Activated CD4-positive, CD25-positive, alpha-beta regulatory T cell treated with anti-CD3 and anti-CD28 coated beads, Interleukin-2, amount 50 U/mL, for 24 hours (primary cell): ENCODE results near the gene MSH2.
A peak's percentile ranks its signal among the peaks of the same experiment; 100 is the strongest.
"Not testable (repeated sequence)": the region's sequence is repeated elsewhere in the genome, so short reads cannot be mapped to it uniquely, and the experiment has no call there.

ENCODE experiments used
- ATAC-seq, 2 donors: fragments of 150-1000 bp; cut with Tn5 transposase; one replicate each; pipeline ENCODE4 v1.10.0; 2021; ENCODE audit warnings: mild to moderate bottlenecking in 1 of 2, moderate library complexity in 1 of 2

Gene MSH2

DNA sequence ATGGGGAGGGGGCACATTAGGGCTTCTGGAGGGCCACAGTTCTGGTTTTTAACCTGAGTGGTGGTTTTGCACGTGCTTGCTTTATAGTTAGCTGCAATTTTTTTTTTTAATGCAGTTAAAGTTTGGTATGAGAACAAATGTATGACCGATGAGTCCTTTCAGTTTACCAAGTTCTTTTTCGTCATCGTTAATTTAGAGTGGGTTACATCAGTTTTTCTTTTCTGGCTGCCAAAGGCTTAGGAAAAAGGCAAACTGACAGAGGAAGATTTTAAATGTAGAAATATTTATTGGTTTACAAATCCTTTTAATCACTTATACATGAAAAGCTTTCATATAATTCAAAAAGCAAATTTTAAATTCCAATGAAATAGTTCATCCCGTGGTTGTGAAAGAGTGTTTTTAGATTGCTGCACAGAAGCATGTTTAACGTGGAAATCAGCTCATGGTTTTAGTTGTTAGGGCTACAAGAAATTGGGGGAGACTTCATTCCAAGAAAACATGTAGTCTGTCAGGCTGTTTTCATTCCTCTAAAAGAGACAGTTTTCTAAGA lies 82.9 kb downstream of the MSH2 start:
- ATAC-seq: no peak

DNA sequence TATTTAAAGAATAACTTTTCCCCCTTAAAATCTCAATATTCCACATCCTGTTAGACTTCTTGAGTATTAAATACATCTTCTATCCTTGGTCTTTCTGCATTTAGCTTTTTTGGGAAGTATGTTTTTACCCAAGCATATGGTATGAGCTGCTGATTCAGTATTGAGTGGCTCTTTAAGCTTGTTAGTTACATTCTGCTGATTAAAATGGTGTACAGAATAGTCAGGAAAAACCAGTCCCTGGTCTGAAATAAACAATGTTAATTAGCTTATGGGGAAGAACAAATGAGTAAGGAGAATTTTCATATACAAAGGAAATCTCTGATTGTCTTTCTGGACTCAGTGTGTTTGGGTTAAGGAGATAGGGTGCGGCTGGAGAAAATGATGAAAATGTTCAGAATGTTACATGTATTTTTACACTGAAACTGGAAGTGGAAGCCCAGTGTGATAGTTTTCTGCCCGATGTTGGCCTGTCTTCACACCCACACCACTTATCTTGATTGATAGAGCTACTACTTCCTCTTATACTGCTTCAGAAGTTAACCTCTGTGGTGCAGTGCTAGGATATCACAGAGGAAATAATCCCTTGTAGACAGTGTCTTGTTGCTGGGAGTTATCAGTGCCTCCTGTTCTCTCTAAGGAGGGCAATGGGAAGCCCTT lies 84.0 kb downstream of the MSH2 start:
- ATAC-seq: peak in 1 of 2 donors; percentile 53

DNA sequence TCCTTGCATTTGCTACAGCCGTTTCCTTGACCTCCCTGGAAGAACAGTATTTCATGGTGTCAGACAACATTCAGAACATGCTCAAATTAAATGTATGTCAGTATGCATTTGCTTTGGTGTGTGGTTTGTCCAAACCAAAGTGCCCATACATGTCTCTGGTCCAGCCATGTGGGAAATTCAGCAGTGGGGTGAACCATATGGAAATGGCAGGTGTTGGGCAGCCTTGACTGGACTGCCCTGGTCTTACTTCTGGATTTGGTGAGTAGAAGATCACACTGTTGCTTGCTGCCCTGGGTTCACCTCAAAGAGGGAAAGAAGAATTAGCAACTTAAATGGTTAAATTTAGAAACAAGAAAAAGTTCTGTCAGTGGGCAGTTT lies 84.5 kb downstream of the MSH2 start:
- no peak for ATAC-seq

DNA sequence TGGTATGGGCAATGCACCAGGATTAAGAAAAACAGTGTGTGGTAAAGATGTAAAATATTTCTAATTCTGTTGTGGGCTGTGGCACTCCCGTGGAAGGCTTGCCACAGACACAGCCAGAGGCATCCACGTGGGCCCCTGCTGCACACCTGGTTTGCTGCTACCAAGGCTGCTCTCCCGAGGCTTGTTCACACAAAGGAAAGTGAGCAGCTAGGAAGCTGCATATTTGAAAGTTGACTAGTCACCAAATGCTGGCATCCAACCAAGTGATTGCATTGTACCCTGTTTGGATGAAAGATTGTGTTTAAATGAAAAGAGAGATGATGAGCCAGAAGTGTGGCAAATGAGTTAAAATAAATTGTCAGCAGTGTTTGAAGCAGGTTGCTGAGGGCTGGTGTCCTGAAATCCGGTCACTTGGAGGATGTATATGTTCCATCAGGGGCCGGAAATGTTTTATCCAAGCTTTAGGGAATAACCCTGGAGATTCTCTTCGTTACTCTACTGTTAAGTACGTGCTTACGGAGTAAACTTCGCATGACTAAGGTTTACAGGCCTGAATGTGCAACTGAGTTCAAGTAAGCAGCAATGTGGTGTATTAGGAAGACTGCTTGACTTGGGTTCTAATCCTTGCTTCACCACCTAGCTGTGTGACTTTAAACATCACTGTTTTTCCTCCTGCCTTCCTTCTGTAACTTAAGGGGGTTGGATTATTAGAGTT lies 86.1 kb downstream of the MSH2 start:
- no peak for ATAC-seq

DNA sequence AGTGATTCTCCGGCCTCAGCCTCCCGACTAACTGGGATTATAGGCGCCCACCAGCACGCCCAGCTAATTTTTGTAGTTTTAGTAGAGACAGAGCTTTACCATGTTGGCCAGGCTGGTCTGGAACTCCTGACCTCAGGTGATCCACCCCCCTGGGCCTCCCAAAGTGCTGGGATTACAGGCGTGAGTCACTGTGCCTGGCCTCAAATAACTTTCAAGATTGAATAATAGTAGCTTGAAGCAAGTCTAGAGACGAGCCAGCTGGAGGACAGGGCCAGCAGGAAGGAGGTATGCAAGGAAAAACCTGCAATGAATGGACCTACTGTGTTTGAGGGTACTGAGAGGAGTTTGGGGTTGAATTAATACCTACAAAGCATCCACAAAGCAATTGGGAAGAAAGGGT lies 87.5 kb downstream of the MSH2 start:
- ATAC-seq: no peak

DNA sequence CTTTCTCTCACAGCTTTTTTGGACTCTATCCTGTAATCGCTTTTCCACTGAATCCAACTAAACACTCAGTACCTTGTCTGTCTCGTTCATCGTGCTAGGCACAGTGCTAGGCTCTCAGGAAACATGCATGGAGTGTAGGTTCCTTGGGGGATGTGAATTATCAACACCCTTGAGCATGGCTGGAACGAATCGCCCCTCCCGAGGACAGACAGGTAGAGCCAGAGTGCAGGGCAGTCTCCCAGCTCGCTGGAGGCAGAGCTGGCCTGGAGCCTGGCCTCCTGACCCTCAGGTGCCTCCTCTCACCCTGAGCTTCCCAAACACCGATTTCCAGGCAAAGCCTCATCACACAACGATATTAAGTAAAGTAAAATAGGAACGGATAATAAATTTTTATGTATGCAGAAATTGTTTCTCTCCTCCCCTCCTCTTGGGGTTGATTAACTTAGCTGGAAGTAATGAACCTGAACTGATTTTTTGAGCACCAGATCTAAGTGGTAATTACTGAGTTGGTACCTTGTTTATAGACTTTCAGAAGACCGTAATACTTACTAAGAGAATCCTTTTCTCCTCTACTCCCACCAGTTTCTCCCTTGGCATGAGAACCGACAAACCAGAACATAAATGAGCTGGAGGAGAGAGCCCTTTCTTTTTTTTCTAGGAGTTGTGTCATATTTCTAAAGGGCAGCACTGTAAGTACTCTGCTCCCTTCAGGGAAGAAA lies 90.5 kb downstream of the MSH2 start:
- ATAC-seq: no peak

DNA sequence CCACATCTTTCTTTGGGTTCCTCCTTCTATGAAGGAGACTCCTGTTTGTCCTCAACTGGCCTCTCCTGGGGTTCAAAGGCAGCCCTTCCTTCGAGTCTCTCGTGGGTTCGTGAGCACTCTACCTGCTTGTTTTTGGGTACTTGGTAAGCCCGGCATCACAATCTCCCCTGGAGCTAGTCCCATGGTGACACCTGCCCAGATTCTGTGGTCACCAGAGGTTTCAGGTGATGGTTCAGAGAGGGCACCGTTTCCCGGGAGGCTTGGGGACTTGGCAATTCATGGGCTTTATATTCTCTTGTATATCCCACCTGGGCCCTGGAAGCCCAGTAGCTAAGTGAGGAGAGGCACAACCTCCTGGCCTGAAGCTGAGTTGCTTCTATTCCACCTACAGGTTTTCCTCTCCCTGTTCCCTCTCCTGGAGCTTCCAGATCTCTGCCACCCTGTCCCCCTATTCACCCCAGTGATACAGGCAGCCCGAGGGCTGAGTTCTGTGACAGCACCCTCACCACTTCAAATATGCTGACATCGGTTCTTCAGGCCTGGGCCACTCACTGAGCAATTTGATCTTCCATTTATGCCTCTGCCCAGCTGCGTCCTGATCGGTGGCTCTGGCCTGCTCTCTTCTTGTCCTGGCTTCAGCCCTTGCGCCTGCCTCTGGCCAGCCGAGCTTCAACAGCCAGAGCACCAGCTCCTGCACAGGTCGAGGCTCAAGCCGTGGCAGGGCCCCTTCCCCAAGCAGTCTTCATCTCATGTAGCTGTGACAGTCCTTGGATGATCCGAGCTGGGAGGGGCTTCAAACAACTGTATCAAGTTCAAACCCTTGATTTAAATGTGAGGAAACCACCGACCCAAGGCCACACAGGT lies 91.5 kb downstream of the MSH2 start:
- ATAC-seq: no peak

DNA sequence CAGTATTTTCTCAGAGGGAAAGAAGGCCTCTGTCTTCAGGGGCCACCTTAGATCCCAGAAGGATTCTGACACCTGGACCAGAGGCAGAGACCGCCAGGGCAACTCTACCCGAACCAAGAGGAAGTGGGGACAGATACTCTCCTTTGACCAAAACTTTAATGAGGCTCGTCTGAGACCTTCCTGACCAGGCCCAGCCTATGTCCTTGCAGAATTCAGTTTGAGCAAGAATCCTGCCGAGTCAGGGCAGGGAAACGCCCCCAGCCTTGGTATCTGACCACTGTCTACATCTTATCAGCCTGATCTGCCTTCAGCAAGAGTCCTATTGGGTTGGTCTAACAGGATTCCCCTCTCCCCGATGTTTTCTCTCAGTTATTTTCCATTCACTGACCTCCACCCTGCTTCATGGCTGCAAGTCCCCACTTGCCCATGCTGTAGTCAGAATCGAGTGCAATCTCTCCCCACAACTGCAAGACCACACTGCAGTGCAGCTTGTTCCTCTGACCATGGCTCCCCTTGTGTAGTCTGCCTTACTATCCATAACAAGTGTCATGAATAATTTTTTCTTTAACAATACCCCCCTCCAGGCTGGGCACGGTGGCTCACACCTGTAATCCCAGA lies 95.0 kb downstream of the MSH2 start:
- ATAC-seq: no peak

DNA sequence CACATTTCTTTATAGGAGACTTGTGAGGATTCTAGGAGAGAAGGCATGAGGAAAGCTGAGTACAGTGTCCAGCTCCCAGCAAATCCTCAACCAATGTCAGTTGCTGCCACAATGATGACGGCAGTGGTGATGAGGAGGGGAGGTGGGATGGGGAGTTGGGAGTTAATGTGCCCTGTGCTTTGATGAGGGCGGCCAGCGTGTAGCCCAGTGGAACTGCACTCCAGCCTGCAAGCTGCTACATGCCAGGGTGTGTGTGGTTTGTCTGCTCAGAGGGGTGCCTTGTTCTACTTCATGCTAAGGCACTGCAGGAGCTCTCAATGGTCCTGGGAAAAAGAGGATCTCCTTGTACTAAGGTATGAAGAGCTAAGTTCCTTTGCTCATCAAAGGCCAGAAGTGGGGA lies 96.1 kb downstream of the MSH2 start:
- no peak for ATAC-seq

DNA sequence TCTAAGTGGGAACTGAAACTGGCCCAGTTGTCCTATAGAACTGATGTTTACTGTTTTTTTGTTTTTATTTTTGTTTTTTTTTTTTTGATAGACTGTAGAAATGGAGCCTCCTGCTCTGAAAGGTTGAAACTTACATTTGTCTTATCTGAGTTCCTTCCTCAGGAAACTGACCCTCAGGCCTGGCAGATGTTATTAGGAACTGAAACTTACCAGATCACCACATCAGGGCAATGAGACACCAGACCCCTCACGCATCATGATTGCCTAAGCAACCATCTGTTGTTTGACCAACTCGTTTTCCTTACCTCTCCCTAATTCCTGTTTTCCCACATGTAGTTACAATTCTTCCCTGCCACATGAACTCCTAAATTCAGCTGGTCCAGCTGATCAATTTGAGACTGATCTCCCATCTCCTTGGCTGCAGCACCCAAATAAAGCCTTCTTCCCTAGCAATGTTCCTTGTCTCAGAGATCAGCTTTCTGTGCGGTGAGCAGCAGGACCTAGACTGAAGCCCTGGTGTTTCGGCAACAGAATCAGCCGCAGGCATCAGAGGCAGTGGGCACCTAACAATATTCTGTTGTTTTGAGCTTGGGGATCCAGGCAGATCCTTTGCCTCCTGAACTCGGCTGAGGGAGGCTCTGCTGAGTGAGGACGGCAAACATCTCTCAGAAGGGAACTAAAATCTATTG lies 96.8 kb downstream of the MSH2 start:
- no peak for ATAC-seq

DNA sequence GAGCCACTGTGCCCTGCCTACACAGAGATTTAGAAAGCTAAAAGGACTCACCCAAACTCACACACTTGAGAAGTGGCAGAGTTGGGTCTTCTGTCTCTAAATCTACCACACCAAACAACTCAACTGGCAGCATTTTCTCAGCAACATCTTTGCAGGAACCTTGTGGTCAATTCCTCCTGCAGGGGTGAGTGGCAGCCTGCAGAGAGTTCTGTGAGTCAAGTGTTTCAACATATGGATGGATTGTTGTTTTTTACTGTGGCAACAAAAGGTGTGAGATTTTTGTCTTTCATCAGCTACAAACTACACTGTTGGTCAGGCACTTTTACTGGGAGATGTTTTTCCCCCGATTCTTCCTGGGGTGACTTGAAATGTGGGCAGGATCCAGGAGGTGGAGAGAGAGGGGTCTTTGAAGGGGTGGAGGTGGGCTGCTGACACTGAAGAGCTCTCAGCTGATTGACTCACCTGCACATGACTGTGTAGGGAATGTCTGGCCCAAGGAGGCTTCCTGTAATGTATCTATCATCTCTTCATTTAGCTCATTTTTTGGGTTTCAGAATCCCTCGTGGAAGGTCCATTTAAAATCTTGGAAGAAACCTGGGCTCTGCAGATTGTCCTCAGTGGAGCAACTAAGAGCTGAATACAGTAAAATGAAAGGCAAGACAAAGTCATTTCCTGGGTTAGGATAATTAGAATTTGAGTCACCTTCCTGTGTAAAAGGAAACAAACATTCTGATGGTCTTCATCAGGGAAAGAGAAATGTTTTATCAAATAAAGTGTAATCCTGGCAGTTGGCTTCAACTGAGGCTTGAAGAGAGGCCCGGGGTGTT lies 98.6 kb downstream of the MSH2 start:
- ATAC-seq: no peak

DNA sequence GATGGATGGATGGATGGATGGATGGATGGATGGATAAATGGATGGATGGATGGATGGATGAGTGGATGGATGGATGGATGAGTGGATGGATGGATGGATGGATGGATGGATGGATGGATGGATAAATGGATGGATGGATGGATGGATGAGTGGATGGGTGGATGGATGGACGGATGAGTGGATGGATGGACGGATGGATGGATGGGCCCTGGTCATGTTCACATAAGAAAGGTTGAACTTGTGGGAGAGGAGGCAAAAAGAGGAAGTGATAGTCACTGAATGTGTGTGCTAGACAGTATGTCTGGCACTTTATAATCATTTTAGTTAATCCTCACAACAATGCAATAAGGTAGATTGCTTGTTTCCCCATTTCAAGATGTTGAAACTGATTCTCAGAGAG lies 99.5 kb downstream of the MSH2 start:
- ATAC-seq: not testable (repeated sequence)

DNA sequence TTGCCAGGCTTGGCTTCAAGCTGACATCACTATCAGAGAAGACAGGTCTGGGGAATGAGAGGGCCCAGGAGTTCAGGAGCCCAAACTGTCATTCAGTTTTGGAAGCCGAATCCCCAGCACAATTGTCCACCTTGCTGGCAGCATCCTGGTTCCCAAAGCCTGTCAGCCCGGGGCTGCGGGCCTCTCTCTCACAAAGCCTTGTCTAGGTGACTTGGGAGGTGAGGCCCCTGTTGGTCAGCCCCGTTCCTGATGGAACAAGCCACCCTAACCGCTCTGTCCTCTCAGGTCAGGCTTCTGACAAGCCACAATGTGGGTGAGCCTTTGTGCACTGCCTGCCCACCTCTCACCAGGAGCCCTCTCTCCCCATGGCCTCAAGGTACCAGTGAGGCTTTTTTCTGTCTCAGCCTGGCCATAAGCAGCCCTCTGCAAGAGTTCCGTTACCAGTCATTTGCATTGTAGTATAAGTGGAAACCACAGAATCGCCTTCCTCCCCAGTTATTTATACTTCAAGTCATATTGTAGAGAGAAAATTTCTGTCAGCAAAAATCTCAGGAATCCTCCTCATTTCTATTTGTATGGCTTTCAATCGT lies 100.6 kb downstream of the MSH2 start:
- ATAC-seq: no peak

DNA sequence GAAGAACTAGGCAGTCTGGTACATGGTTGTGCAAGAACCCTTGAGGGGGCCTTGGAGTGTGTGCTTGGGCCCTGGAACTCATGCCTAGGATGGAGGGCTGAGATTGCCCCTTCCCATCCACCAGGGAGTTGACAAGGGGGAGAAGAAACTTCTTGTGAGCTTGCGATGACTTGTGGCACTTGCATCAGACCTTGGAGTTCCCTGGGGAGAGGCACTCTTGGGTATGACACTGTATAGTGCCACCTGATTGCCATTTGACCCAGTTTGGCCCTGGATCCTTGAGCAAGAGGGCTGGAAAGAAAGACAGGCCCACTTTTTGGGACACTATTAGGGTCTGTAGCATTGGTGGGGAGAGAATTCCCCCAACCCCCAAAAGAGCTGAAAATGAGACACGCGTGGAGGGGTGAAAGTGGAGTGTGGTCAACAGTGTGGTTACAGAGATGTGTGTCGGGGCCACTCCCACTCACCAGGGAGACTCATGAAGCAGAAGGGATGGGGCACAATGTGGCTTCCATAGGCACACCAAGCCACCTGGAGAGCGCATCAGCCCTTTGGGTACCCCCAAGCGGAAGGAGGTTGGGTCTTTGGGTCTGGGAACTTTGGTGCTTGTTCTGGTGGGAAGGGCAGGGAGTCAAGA lies 101.3 kb downstream of the MSH2 start:
- ATAC-seq: no peak

DNA sequence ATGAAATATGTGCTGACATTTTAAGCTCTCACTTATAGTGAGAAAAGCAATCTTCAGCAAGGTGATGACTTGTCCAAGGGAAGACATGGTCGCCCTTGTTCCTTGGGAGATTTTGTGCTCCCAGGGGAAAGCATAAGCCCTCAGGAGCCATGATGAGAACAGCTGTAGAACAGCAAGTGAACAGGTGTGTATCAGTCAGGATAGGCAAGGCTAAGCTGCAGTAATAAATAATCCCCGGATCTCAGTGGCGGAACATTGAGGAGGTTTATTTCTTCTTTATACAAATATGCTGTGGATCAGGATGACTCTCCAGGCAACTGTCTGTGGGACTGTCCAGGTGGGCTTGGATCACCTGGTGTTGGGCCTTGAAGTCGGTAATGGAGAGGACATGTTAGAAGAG lies 103.1 kb downstream of the MSH2 start:
- no peak for ATAC-seq

DNA sequence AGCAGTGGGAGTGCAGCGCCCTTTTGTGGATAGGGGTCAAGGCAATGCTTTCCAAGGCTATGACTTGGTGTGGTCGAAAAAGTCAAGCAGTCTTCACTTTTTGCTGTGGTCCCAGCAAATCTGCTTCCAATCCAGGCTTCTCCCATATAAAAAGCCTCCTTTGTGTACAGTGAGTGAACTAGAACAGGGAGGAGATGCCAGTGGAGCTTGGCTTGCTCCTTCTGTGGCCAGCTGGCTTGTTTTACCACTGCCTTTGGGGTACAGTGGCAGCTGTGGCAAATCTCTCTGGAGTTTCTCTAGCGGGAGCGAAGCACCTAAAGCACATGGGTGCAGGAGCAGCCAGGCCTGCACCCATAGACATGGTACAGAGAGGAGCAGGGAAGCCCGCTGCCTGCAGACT lies 103.5 kb downstream of the MSH2 start:
- ATAC-seq: no peak

DNA sequence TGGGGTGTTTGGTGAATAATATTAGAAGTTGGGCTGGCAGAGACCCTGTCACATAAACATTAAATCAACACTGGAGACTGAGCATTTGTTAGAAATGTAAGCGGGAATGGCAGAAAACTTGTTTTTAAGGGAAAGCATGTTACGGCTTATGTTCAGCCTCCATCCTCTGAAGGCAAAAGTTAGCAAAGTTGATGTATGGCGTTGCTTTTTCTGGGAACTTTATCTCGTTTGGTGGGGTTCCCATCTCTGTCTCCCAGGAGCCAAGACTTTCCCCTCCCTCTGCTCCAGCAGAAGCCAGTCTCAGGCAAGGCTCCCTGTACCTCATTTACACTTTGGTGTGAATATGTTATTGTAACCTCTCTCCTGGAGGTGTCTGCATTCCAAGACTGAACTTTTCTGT lies 105.1 kb downstream of the MSH2 start:
- ATAC-seq: no peak

DNA sequence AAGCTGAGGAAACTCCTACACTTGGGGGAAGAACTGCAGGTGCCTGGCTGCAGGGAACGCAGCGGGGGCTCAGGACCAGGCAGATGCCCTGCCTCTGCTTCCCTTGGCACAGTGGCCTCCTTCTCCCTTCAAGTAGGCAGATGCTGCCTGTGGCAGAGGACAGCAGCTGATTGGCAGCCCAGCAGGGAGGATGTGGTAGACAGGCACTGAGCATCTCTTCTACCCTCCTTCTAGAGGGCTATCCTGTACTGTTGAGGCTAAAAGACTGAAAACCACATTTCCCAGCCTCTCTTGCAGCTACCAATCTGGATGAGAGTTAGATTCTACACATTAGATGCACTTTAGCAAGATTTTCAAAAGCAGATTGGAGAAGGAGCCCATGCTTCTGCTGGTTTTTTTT lies 105.7 kb downstream of the MSH2 start:
- no peak for ATAC-seq

DNA sequence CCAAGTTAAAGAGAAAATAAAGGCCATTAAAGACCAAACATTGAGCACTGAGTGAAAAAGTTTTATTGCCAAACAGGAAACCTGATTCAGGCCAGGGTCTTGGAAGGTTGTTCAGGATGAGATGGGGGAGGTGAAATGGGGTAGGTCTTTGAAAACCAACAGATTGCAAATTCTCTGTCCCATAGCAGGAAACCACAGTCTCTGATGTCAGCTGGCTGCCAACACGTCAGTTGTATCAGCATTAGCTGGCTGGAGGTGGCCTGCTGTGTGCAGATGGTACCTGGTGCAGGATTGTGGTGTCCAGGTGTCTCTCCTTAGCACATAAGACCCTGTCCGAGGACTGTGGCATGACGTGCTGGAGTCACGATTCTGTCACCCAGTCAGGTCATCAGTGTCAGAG lies 106.3 kb downstream of the MSH2 start:
- ATAC-seq: no peak

DNA sequence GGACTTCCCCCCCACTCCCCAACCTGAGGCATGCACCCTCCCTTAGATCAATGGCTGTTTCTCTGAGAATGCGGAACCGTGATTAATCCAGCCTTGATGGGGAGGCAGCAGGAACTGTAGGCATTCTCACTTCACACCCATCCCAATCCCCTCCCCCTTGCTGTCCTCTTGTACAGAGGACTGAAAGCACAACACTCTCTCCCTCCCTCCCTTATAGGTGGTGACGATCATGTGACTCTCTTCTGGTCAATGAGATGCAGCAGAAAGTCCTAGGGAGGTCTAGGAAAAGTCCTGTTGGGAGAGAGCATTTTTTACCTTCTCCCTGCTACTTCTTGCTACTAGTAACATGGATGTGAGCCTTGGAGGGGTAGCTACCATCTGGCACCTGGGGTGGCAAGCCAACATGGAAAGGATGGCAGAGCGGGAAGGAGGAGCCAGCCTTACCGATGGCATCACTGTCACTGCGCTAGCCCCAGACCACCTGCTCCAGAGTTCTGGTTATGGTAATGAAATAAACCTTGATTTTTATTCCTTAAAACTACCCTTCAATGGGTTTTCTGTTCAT lies 106.9 kb downstream of the MSH2 start:
- ATAC-seq: no peak
